HepG2 (cell line): ENCODE results near the gene GPS1. TPM values are rescaled to one million over a fixed set of nuclear protein-coding genes. Genes with fewer than 3 reads are reported as not detected.
A peak's percentile ranks its signal among the peaks of the same experiment; 100 is the strongest.

Experiments
- ATAC-seq: fragments of 200-7000 bp; cut with Tn5 transposase; 3 replicates; pipeline ENCODE4 v1.9.1; 2020; ENCODE audit warnings: mild to moderate bottlenecking, moderate library complexity
- BruUV-seq: library from RNA; stranded (reverse); fragments of 400-500 nt; replicated peaks from 2 replicates; lab custom pipeline; 2021; lab: Mats Ljungman, UMichigan
- CTCF ChIA-PET: fragments of 300-600 bp; formaldehyde crosslinking; extraction: SDS; loops from one replicate; lab custom pipeline; 2021; ENCODE audit warnings: low total read pairs, inconsistent platforms, low intra/inter-chr PET ratio; lab: Yijun Ruan, JAX
- POLR2A ChIA-PET: fragments of 350-600 bp; sonication (Branson Sonifier 250); formaldehyde crosslinking; loops from one replicate; lab custom pipeline; 2020; ENCODE audit warnings: antibody characterized with exemption, inconsistent platforms; lab: Yijun Ruan, JAX
- DNase-seq: peaks from one replicate; pipeline ENCODE4 v3.0.0-alpha.2; 2015; ENCODE audit warnings: low spot score
- FAIRE-seq: peaks from 3 replicates; lab custom pipeline; 2011; peaks lifted over from hg19 to GRCh38; lab: Jason Lieb, UNC
- H2AFZ ChIP-seq: one replicate; pipeline ENCODE4 v1.6.1; 2011; ENCODE audit warnings: low read length, inconsistent platforms
- H3K27ac ChIP-seq: fragments of 300-600 bp; 3 replicates; pipeline ENCODE4 v1.8.0; 2011; ENCODE audit warnings: mixed run types, mild to moderate bottlenecking, mixed read lengths, low read length, inconsistent platforms; ENCODE audit not compliant: insufficient read depth; ENCODE audit errors: extremely low read length
- H3K27me3 ChIP-seq, 2 experiments: fragments of 200-600 bp in 1 of 2; 2 replicates in 1 of 2; 3 replicates in 1 of 2; pipeline versions ENCODE4 v1.6.0 to v1.8.0; 2011; ENCODE audit warnings: low read length in 2 of 2, mild to moderate bottlenecking in 2 of 2, moderate library complexity in 2 of 2, inconsistent platforms in 1 of 2; ENCODE audit not compliant: insufficient read depth in 2 of 2, control insufficient read depth in 1 of 2
- H3K36me3 ChIP-seq, 2 experiments: fragments of 200-600 bp in 1 of 2; replicated peaks in 1 of 2; 2 replicates in 1 of 2; 3 replicates in 1 of 2; pipeline versions ENCODE4 v1.5.1 to v1.8.0; 2011; ENCODE audit warnings: low read length in 2 of 2, inconsistent platforms in 1 of 2; ENCODE audit not compliant: insufficient read depth in 2 of 2, control insufficient read depth in 1 of 2
- H3K4me1 ChIP-seq: 2 replicates; pipeline ENCODE4 v1.5.1; 2012; ENCODE audit warnings: low read length, inconsistent platforms; ENCODE audit not compliant: insufficient read depth
- H3K4me2 ChIP-seq: 2 replicates; pipeline ENCODE4 v1.6.0; 2011; ENCODE audit warnings: low read depth, low read length, inconsistent platforms
- H3K4me3 ChIP-seq, 3 experiments: fragments of 200-600 bp in 1 of 3; sonication (generic), shearing (Covaris generic) in 1 of 3; replicated peaks in 1 of 3; 2 replicates each; pipeline ENCODE4 v1.5.1; 2011 to 2016; ENCODE audit warnings: low read length in 3 of 3, inconsistent platforms in 2 of 3, low read depth in 2 of 3, mild to moderate bottlenecking in 2 of 3, control low read depth in 1 of 3, mixed read lengths in 1 of 3; ENCODE audit not compliant: insufficient read depth in 1 of 3
- H3K79me2 ChIP-seq: one replicate; pipeline ENCODE4 v1.6.1; 2011; ENCODE audit warnings: low read length, inconsistent platforms; ENCODE audit not compliant: insufficient read depth
- H3K9ac ChIP-seq: 2 replicates; pipeline ENCODE4 v1.6.0; 2011; ENCODE audit warnings: mild to moderate bottlenecking, low read depth, low read length, inconsistent platforms; ENCODE audit not compliant: insufficient read depth
- H3K9me3 ChIP-seq: 2 replicates; pipeline ENCODE4 v1.5.1; 2012; ENCODE audit warnings: mild to moderate bottlenecking, low read length
- H4K20me1 ChIP-seq: 2 replicates; pipeline ENCODE4 v1.6.0; 2011; ENCODE audit warnings: inconsistent platforms, mild to moderate bottlenecking, low read length, moderate library complexity; ENCODE audit not compliant: insufficient read depth
- HNRNPL ChIP-seq: fragments of 200-400 bp; formaldehyde crosslinking; IDR thresholded peaks from 2 replicates; pipeline ENCODE4 v1.6.1; 2017; ENCODE audit warnings: mild to moderate bottlenecking, low read depth, low read length
- MTA1 ChIP-seq: sonication (generic); formaldehyde crosslinking; IDR thresholded peaks from 2 replicates; pipeline ENCODE4 v1.4.0; 2020; ENCODE audit warnings: missing genetic modification reagents, mild to moderate bottlenecking, borderline replicate concordance
- RBFOX2 ChIP-seq: fragments of 200-400 bp; formaldehyde crosslinking; IDR thresholded peaks from 2 replicates; pipeline ENCODE4 v1.6.1; 2017; ENCODE audit warnings: low read depth, mild to moderate bottlenecking, low read length
- ZBTB40 ChIP-seq, 2 experiments: fragments of 450-650 bp in 1 of 2; sonication (generic) in 1 of 2; formaldehyde crosslinking in 1 of 2; IDR thresholded peaks; 2 replicates each; pipeline versions ENCODE4 v1.6.1 to v1.8.0; 2016 to 2022; ENCODE audit warnings: antibody characterized with exemption in 1 of 2, mild to moderate bottlenecking in 1 of 2, missing genetic modification reagents in 1 of 2
- ZNF670 ChIP-seq: sonication (generic); formaldehyde crosslinking; IDR thresholded peaks from 2 replicates; pipeline ENCODE4 v1.8.0; 2022; ENCODE audit warnings: mild to moderate bottlenecking, missing genetic modification reagents, borderline replicate concordance
- WGBS: methylation state at CpG from one replicate; pipeline ENCODE4 v1.1.6; 2017; ENCODE audit warnings: low lambda C conversion rate; 5-methylcytosine and 5-hydroxymethylcytosine counted together
- in situ Hi-C: cut with HindIII; loops from 2 replicates; pipeline ENCODE4 v1.10.0; 2017; ENCODE audit warnings: low pct_unique_long_range_greater_than_20kb; ENCODE audit not compliant: extremely low pct_ligation_motif_present
- intact Hi-C: fragments of 100-400 bp; cut with micrococcal nuclease; formaldehyde crosslinking; loops from one replicate; pipeline ENCODE4 v1.10.0; 2022; ENCODE audit not compliant: unreplicated experiment
- polyA plus RNA-seq, 8 experiments: library from polyadenylated mRNA; depleted of rRNA in 3 of 8; stranded (reverse) in 7 of 8; unstranded in 1 of 8; fragments of >200 nt; fragmentation: Illumina TruSeq in 4 of 8; extraction: Trizol in 4 of 8; gene quantifications; 2 replicates each; pipeline versions ENCODE4 v1.2.1 to v1.2.3, GENCODE V29; 2011 to 2016; ENCODE audit warnings: low read depth in 4 of 8, missing spikeins in 1 of 8, mixed read lengths in 1 of 8; ENCODE audit not compliant: insufficient read depth in 1 of 8
- total RNA-seq, 5 experiments: library from RNA; depleted of rRNA; stranded (reverse); fragments of >200 nt; fragmentation: Illumina TruSeq; extraction: Trizol; gene quantifications; 2 replicates each; pipeline ENCODE4 v1.2.3, GENCODE V29; 2016; ENCODE audit warnings: low read depth in 1 of 5
- TF ChIP-seq, protein P1 (sequence below): sonication (generic); formaldehyde crosslinking; IDR thresholded peaks from 2 replicates; pipeline ENCODE4 v1.4.0; 2020; ENCODE audit warnings: missing genetic modification reagents
- TF ChIP-seq, protein P2 (sequence below): sonication (generic); formaldehyde crosslinking; IDR thresholded peaks from 2 replicates; pipeline ENCODE4 v1.4.0; 2020; ENCODE audit warnings: missing genetic modification reagents

The GPS1 gene
- total and polyA plus RNA-seq, 2 of the 13 experiments (the other 11 are each of a cell fraction or from before 2014, with no cell fraction given): 124 to 128 TPM

DNA sequence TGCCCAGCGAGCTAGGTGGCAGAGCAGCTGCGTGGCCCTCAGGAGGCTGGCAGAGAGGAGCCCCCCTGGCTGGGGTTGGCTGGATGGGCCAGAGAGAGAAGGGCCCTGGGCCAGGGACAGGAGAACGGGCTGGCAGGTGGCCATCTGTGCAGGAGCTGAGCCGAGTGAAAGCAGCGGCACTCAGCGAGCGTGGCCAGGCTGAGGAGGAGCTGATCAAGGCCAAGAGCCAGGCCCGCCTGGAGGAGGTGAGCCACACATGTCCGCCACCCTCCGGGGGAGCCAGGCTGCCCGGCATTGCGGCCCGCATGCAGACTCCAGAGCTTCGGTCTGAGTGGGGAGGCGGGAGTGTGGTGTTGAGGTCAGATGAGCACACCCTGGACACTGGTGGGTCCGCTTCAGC is 22.3 kb upstream of the GPS1 start:
- Histone ChIP-seq H3K27ac (no peak overlapping the region), H3K4me3 (no peak overlapping the region), H3K9ac (no peak overlapping the region), H3K27me3 (no peaks in the 10 kb centered on the region), H3K79me2 (peaks cover 5% of the 10 kb centered on the region), H2AFZ (no peak overlapping the region), H3K4me2 (no peak overlapping the region), H3K4me1 (peaks cover 27% of the 10 kb centered on the region), H3K36me3 (peaks cover 9 to 13% of the 10 kb centered on the region in 2 experiments; a peak in 4 of 5 replicates), H3K9me3 (no peaks in the 10 kb centered on the region), H4K20me1 (no peaks in the 10 kb centered on the region)
- TF ChIP-seq MTA1 (CRISPR knock-in tag) (peak; percentile 21; the same call in 1 of the 2 replicates), RBFOX2 (0 out of 2 replicates have a peak, but pooled peaks have one; percentile 27), ZBTB40 (IDR thresholded peaks at IDR 0.05) (no peak), ZBTB40 (CRISPR knock-in tag; IDR thresholded peaks at IDR 0.05) (no peak), HNRNPL (0 out of 2 replicates have a peak, but pooled peaks have one; percentile 19), ZNF670 (CRISPR knock-in tag) (no peak)
- TF ChIP-seq, protein P1, sequence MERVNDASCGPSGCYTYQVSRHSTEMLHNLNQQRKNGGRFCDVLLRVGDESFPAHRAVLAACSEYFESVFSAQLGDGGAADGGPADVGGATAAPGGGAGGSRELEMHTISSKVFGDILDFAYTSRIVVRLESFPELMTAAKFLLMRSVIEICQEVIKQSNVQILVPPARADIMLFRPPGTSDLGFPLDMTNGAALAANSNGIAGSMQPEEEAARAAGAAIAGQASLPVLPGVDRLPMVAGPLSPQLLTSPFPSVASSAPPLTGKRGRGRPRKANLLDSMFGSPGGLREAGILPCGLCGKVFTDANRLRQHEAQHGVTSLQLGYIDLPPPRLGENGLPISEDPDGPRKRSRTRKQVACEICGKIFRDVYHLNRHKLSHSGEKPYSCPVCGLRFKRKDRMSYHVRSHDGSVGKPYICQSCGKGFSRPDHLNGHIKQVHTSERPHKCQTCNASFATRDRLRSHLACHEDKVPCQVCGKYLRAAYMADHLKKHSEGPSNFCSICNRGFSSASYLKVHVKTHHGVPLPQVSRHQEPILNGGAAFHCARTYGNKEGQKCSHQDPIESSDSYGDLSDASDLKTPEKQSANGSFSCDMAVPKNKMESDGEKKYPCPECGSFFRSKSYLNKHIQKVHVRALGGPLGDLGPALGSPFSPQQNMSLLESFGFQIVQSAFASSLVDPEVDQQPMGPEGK (CRISPR knock-in tag): no peak
- TF ChIP-seq, protein P2, sequence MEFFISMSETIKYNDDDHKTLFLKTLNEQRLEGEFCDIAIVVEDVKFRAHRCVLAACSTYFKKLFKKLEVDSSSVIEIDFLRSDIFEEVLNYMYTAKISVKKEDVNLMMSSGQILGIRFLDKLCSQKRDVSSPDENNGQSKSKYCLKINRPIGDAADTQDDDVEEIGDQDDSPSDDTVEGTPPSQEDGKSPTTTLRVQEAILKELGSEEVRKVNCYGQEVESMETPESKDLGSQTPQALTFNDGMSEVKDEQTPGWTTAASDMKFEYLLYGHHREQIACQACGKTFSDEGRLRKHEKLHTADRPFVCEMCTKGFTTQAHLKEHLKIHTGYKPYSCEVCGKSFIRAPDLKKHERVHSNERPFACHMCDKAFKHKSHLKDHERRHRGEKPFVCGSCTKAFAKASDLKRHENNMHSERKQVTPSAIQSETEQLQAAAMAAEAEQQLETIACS (CRISPR knock-in tag): no peak
- CTCF ChIA-PET: interaction anchor here (2.3 kb wide), 1 partner anchor 125 kb away, joined by 9 read pairs; no protein-coding TSS in a partner anchor
- 96% methylated on average over 16 of the region's 16 CpGs for WGBS
- intact Hi-C loops (no loop called here), in situ Hi-C loops (no loop called here)
- FAIRE-seq: no peak
- ATAC-seq: no peak
- POLR2A ChIA-PET: interaction anchor here (1.2 kb wide), 1 partner anchor 34 kb away, joined by 3 read pairs; no protein-coding TSS in a partner anchor
- BruUV-seq: no TSS peak
- no peak for DNase-seq
